Activated CD8-positive, alpha-beta memory T cell treated with anti-CD3 and anti-CD28 coated beads for 48 hours (primary cell): ENCODE measurements around the gene CEP63.
"Not testable (repeated sequence)": the region's sequence is repeated elsewhere in the genome, so short reads cannot be mapped to it uniquely, and the experiment has no call there.

Source experiments
- DNase-seq, 3 experiments: peaks; one replicate each; pipeline ENCODE4 v3.0.0-alpha.2; 2020; ENCODE audit warnings: low read depth in 2 of 3, low spot score in 2 of 3

The CEP63 gene

DNA sequence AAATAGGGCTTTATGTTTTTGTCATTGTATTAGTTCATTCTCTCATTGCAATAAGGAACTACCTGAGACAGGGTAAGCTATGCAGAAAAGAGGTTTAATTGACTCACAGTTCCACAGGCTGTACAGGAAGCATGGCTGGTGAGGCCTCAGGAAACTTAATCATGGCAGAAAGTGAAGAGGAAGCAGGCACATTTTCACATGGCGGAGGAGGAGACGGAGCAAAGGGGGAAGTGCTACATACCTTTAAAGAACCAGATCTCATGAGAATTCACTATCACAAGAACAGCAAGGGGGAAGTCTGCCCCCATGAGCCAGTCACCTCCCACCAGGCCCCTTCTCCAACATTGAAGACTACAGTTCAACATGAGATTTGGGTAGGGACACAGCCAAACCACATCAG, 25.6 kb downstream of the CEP63 start:
- DNase-seq, result no peak

DNA sequence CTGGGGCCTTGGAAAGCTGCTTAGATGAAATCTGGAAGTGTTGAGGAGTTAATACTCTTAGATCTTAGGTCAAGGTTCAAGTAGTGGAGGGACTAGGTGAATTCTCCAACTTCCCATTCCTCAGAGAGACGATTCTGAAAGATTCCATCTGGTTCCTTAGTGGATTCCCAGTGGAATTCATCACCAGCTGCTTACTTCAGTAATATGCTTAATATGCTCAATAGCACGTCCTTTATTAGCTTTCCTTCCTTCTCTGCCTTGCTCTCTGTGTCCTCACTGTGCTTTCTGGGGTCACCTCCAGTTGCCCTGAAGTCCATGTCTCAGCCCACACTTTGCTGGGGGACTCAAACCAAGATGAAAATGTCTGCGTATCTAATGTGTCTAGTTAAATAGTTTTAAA, 31.0 kb downstream of the CEP63 start:
- no peak for DNase-seq

DNA sequence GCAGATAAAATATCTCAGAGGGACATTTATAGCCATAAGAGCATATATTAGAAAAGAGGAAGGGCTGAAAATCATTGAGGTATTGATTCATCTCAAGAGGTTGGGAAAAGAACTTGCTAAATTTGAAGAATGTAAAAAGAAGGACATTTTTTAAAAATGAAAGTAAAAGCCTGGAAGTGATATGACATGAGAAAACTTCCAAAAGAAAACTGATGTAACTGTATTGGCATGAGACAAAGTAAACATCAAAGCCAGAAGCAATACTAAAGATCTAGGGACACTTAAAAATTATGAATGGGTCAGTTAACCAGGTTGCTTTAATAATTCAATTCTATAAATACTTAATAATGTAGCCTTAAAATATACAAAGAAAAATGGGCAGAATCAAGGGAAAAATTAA, 31.9 kb downstream of the CEP63 start:
- DNase-seq, result no peak

DNA sequence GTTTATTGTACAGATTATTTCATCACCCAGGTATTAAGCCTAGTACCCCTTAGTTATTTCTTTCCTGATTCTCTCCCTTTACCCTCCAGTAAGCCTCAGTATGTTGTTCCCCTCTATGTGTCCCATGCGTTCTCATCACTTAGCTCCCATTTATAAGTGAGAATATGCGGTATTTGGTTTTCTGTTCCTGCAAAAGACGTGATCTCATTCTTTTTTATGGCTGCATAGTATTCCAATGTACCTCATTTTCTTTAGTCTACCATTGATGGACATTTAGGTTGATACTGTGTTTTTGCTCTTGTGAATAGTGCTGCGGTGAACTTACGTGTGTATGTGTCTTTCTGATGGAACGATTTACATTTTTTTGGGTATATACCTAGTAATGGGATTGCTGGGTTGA, 36.7 kb downstream of the CEP63 start:
- no peak for DNase-seq

DNA sequence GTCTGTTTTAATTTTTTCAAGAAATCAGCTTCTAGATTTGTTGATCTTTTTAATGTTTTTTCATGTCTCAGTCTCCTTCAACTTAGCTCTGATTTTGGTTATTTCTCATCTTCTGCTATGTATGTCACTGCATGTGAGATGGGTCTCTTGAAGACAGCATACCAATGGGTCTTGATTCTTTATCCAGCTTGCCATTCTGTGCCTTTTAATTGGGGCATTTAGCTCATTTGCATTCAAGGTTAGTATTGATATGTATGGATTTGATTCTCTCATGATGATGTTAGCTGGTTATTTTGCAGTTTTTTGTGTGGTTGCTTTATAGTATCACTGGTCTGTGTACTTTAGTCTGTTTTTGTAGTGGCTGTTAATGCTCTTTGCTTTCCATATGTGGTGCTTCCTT, 39.4 kb downstream of the CEP63 start:
- no peak for DNase-seq

DNA sequence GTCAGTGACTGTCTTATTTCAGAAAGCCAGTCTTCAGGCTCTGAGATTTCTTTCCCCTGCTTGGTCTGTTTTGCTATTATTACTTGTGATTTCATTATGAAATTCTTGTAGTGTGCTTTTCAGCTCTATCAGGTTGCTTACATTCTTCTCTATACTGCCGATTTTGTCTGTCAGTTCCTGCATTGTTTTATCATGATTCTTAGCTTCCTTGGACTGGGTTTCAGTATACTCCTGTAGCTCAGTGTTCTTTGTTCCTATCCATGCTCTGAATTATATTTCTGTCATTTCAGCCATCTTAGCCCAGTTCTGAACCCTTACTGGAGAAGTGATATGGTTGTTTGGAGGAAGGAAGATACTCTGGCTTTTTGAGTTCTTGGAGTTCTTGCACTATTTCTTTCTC, 40.5 kb downstream of the CEP63 start:
- no peak for DNase-seq

DNA sequence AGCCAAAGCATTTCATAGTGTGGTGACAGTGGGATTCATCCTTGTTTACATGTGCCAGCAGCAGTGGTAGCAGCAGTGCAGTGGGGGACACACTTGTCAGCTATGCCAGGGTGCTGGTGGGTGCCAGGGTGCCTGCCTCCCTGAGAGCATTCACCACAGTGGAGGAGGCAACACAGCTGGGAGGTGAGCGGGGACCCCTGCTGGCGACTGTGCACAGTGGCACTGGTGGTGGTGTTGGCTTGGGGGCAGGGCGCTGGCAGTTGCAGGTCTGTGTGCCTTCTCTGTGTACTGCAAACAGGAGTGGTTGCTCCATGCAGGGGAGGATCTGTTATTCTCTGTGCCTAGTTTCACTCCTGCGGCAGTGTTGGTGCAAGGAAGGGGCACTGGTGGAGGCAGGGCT, 41.2 kb downstream of the CEP63 start:
- no peak for DNase-seq

DNA sequence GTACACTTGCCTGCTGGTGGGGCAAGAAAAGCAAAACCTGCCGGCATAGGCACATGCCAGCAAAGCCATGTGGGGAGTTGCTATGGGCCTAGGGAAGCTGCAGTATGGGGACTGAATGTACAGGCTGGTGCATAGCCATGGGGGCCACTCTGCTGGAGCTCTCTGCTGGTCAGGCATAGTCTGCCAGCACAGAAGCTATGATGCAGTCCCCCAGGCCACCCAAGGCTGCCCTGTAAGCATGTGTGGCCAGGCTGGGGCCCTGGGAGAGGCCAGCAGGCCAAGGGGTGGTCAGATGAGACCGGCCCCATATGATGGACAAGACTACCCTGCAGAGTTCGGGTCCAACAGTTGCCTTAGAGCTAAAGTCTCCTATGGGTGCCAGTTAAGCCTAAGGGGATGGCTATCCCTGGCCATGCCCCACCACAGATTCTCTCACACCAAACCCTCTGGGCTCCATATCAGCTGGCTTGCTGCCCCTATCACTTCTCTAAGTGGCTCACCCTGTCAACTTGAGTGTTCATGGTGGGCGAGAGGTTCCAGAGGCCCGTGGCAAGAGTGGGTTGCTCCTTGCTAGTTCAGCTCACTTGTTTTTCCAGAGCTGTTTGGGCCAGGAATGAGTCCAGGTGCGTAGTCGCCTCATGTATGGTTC, 41.8 kb downstream of the CEP63 start:
- no peak for DNase-seq

DNA sequence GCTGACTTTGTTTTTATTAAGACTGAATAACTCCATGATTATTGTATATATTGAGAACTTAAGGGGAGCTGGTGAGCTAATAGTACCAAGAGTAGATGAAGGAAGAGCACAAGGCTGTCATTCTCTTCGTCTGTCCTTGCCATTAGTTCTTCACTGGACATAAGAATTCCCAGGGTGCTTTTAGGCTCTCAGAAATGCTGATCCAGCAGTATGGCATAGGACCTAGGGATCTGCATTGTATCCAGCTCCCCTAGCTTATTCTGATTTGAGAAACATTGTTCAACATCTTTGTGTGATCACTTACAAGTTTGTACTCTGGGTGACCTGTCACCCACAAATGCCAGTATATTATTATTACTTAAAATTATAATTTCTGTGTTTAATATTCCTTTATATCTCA, 47.6 kb downstream of the CEP63 start:
- no peak for DNase-seq

DNA sequence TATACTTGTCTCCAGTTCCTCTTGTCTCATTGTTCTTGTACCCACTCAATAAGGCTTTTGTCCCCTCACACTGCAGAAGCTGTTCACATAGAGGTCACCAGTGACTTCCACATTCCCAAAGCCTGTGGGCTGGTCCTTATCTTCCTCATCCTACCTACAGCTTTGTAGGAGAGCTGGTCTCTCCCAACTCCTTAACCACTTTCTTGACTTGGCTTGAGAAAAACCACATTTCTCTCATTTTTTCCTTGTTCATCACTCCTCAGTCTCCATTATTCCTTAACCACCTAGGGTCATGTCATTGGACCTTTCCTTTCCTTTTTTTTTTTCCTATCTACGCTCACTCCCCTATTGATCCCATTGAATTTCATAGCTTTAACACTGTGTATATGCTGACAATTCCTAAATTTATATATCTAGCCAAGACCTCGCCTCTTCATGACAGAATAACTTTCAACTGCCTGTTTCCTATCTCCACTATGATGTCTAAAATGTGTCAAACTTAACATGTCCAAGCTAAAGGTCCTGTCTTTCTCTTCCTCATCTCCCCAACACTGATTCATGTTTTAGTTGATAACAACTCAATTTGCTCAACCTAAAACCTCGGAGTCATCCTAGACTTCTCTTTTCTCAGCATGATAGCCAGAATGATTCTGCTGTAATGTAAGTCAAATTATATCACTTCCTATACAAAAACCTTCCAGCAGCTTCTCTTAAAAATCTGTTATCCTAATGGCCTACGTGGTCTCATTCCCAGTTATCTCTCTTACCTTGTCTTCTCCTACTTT, 49.5 kb downstream of the CEP63 start:
- no peak for DNase-seq

DNA sequence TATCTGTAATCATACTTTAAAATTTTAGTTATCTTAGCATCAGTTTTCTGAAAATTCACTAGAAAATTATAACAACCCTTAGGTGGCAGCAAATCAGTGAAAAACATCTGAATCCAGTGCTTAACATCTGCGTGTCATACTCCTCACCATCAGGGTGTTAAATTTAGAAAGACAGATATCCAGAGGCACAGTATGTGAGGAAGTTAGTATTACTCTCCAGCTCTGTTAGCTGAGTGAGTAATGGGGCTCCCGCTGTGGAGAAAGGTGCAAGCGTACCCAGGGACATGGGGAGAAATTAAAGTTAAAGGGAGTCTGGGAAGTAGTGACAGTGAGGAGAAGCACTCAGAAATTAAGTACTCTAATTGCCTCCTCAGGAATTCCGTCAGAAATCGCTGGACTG, 50.9 kb downstream of the CEP63 start:
- no peak for DNase-seq

DNA sequence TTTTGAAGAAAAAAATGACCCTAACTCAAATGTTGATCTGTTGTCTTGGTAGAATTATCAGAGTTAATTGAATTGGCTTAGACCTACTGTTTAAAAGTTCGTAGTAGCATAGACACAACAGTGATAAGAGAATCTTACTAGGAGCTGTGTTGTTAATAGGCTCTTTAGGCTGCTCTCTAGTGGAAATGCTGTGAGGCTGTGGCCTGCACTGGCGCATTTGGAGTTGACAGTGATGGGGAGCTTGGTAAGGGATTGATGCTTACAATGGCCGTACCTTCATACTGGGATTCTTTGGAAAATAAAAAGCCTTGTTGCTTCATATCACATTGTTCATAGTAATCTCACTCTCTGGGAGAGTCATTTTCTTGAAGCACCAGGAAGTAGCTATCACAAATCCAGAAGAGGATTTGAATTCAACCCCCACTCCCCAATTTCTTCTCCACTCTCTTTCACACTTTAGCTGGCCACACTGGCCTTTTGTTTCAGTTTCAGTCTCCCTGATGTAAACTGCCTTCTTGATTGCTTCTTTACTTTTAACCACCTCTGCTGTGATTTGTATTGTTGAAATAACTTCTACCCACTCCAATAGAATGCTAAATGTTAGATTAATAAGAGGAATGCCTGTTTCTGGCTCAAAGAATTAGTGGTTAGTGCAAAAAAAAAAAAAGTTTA, 56.6 kb downstream of the CEP63 start:
- no peak for DNase-seq

DNA sequence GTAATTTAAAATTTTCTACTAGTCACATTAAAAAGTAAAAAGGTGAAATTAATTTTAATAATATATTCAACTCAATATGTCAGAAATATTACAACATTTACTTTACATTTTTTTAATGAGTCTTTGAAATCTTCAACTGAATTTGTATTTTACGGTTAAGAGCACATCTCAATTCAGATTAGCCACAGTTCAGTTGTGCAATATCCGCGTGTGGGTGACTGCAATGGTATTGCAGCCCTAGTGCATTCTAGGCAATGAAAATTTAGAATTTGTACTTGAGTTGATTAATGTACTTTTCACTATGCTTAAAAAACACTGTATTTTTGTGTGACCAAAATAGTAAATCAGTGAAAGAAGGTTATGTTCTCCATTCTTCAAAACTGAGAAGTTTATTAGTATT, 57.3 kb downstream of the CEP63 start:
- DNase-seq, result no peak

DNA sequence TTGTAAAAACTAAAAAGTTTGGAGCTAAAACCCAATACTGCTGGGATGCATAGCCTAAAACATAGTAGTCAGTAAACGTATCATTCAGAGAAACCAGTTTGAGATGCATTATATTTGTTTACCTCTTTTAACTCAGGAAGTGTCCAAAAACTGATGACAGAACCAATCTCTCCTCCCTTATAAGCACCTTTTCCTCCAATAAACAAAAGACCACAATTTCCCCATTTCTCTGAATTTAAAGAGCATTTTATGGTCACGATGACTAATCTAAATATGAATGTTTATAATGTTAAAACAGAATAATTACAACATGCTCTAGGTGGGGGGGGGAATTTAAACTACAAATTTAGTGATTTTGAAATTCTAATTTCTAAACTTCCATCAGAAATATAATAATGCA, 58.5 kb downstream of the CEP63 start:
- no peak for DNase-seq

DNA sequence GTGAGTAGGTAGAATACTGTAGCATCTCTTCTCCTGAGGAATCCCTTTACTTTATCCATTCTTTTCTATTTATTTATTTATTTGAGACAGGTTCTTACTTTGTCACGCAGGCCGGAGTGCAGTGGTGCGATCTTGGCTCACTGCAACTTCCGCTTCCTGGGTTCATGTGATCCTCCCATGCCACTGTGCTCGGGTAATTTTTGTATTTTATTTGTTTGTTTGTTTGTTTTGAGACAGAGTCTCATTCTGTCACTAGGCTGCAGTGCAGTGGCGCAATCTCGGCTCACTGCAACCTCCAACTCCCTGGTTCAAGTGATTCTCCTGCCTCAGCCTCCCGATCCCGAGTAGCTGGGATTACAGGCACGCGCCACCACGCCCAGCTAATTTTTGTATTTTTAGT, 58.9 kb downstream of the CEP63 start:
- not testable (repeated sequence) for DNase-seq

DNA sequence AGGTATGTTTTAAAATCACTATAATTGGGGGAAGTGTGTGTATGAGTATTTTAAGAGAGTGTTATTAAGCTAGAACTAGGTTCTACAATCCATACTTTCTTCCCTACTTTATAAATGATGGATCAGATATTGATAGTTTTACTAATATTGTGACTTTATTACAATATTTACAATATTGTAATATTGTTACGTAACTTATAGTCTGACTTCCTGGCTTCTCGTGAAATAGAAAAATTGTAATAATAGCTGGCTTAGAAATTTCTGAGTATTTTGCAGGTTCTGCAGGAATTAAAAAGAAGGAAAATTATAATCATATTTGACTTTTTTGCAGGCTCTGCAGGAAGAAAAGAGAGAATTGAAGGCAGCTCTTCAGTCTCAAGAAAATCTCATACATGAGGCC, 60.0 kb downstream of the CEP63 start:
- no peak for DNase-seq

DNA sequence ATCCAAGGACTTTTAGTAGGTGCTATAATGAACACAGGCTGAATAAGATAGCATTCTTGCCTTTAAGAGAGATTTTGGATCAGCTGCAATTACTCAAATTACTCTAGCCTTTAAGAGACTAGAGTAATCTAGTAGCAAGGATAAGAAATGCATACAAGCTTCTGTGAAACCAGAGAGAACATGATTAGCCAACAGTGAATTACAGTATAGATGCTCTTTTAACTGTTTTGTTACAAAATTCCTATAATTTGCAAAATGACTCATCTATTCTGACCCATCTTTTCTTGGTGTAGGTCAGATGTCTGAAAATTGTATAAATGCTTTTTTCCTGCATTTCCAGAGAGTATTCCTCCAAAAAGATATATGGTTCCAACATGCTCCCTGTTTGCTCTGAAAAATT, 66.9 kb downstream of the CEP63 start:
- no peak for DNase-seq

DNA sequence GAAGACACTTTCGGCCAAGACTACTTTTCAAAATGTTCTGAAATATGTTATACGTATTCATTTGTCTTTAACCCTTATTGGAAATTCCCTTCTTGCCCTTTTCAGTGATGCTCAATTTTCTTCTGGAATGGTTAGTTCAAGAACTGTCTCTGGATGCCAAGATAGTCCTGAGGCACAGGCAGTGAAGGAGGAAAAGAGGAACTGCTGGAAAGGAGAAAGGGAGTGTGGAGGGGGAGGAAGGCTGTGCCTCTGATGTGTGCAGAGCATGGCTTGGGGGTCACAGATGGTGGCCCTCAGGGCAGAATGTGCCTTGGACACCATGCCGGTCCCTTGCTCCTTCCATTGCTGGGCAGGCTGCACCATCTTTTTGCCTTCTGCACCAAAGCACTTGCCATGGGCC, 73.7 kb downstream of the CEP63 start:
- DNase-seq, result no peak

DNA sequence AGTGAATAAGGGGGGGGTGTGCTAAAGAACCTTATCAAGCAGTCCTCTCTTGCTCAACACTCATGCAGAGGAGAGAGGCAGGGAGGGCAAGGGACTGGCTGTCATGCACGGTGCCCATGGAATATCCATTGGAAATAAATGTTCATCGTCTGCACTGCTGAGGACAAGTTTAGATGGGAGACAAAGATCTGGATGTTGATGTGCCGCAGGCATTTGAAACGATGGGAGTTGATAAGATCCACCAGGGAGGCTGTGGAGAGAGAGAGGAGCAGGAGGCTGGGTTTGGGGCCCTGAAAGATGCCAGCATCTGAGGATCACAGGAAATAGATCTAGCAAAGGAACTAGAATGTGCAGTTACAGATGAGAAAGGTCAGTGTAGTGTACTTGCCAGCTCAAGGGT, 76.2 kb downstream of the CEP63 start:
- DNase-seq, result no peak

DNA sequence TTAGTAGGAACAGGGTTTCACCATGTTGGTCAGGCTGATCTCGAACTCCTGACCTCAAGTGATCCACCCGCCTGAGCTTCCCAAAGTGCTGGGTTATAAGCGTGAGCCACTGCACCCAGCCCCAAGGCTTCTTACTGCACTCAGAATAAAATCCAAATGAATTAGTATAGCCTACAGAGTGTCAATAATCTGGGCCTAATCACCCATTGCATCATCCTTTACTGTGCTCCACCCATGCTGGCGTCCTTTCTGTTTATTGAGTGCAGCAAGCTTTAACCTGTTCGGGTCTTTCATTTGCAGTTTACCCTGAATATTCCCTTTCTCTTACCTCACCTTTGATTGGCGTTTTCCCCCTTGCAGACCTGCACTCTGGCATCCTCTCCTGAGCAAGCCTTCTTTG, 77.7 kb downstream of the CEP63 start:
- DNase-seq, result no peak

DNA sequence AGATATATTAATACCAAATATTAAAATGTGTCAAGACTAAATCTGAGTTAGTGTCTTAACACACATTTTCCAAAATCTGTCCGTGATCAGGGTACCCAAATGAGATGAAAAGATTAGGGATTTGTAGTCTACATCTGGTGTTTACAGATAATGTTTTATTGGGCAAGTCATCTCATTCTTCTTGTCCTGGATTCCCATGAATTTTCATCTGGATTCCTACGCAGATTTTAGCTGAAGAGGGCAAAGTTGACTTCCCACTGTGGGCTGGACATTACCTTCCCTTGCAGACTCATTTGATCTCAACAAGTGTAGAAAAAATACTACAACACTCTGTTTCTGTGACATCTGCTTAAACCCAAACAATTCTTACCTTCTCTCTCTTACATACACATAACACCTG, 79.1 kb downstream of the CEP63 start:
- DNase-seq, result no peak

DNA sequence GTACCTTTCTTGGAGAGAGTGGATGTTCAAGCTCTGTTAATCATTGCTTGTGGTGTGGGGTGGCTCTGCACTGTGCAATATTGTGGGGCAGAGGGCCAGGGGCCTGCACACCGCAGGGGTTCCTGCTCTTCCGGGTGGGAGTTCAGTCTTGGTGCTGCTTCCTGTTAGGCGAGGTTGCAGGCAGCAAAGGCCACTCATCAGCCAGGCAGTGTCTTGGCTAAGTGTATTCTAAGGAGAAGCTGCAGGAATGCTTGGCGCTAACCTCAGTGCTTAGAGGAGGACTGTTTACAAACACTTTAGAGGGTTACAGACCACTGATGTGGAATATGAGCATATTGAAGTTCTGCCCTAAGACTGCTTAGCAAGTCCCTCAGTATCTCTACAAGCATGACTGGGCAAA, 81.7 kb downstream of the CEP63 start:
- DNase-seq, result no peak

DNA sequence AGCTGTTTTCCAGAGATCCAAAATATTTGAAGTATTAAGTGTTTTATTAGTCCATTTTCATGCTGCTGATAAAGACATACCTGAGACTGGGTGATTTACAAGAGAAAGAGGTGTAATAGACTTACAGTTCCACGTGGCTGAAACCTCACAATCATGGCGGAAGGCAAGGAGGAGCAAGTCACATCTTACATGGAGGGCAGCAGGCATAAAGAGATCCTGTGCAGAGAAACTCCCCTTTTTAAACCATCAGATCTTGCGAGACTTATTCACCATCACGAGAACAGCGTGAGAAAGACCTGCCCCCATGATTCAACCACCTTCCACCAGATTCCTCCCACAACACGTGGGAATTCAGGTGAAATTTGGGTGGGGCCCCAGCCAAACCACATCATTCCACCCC, 82.9 kb downstream of the CEP63 start:
- DNase-seq, result no peak
